ENCODE results near the gene CALCOCO2.
"Not testable (repeated sequence)": the region's sequence is repeated elsewhere in the genome, so short reads cannot be mapped to it uniquely, and the experiment has no call there.

Gene CALCOCO2

GRCh38 chr17:48842746-48843145 is 11.9 kb downstream of the CALCOCO2 start:
- H3K4me3 Mint-ChIP-seq: no peak overlapping the region
- peaks cover 9 to 16% of the 10 kb centered on the region in 2 donors for H3K36me3 Mint-ChIP-seq
- H3K27ac Mint-ChIP-seq: no peak overlapping the region
- no peaks in the 10 kb centered on the region for H3K27me3 Mint-ChIP-seq
- no peaks in the 10 kb centered on the region for H3K9me3 Mint-ChIP-seq
- ATAC-seq (replicated peaks) (no peak), DNase-seq (no peak)
- H3K4me1 Mint-ChIP-seq: peaks cover 20 to 44% of the 10 kb centered on the region in 2 donors

GRCh38 chr17:48843187-48843900 is 12.5 kb downstream of the CALCOCO2 start:
- Mint-ChIP-seq H3K4me1 (peaks cover 17 to 38% of the 10 kb centered on the region in 2 donors), H3K27me3 (no peaks in the 10 kb centered on the region), H3K36me3 (peaks cover 12 to 18% of the 10 kb centered on the region in 2 donors), H3K27ac (no peak overlapping the region), H3K9me3 (no peaks in the 10 kb centered on the region), H3K4me3 (no peak overlapping the region)
- DNase-seq (no peak), ATAC-seq (replicated peaks) (no peak)

- Mint-ChIP-seq H3K27me3 (no peaks in the 10 kb centered on the region), H3K9me3 (no peaks in the 10 kb centered on the region), H3K4me3 (no peak overlapping the region), H3K27ac (no peak overlapping the region), H3K4me1 (peaks cover 0 to 5% of the 10 kb centered on the region in 2 donors), H3K36me3 (peaks cover 18 to 31% of the 10 kb centered on the region in 2 donors)
- ATAC-seq (replicated peaks): no peak
- DNase-seq: no peak
Measured at GRCh38 chr17:48850792-48851323, 20.0 kb downstream of the CALCOCO2 start.

- Mint-ChIP-seq H3K4me1 (peaks cover 0 to 5% of the 10 kb centered on the region in 2 donors), H3K36me3 (peaks cover 13 to 24% of the 10 kb centered on the region in 2 donors), H3K27ac (no peak overlapping the region), H3K27me3 (no peaks in the 10 kb centered on the region), H3K4me3 (no peak overlapping the region), H3K9me3 (no peaks in the 10 kb centered on the region)
- DNase-seq (no peak), ATAC-seq (replicated peaks) (no peak)
Measured at GRCh38 chr17:48854774-48855476, 24.1 kb downstream of the CALCOCO2 start.

- Mint-ChIP-seq H3K27ac (no peak overlapping the region), H3K9me3 (no peaks in the 10 kb centered on the region), H3K4me1 (peaks cover 0 to 5% of the 10 kb centered on the region in 2 donors), H3K27me3 (no peaks in the 10 kb centered on the region), H3K36me3 (peaks cover 21 to 33% of the 10 kb centered on the region in 2 donors), H3K4me3 (no peak overlapping the region)
- DNase-seq (no peak), ATAC-seq (replicated peaks) (no peak)
Measured at GRCh38 chr17:48856122-48856821, 25.4 kb downstream of the CALCOCO2 start.

- Mint-ChIP-seq H3K4me3 (no peak overlapping the region), H3K27ac (no peak overlapping the region), H3K36me3 (peaks cover 21 to 38% of the 10 kb centered on the region in 2 donors), H3K27me3 (no peaks in the 10 kb centered on the region), H3K9me3 (no peaks in the 10 kb centered on the region), H3K4me1 (peaks cover 0 to 1% of the 10 kb centered on the region in 2 donors)
- ATAC-seq (replicated peaks): no peak
- DNase-seq: no peak
Measured at GRCh38 chr17:48860034-48860433, 29.2 kb downstream of the CALCOCO2 start.

GRCh38 chr17:48860456-48860855 is 29.6 kb downstream of the CALCOCO2 start:
- Mint-ChIP-seq H3K4me3 (no peak overlapping the region), H3K27me3 (no peaks in the 10 kb centered on the region), H3K27ac (no peak overlapping the region)

GRCh38 chr17:48868916-48869500 is 38.2 kb downstream of the CALCOCO2 start:
- H3K4me1 Mint-ChIP-seq: peaks cover 0 to 3% of the 10 kb centered on the region in 2 donors

More at GRCh38 chr17:48860456-48860855, 29.6 kb downstream of the CALCOCO2 start:
- H3K9me3 Mint-ChIP-seq: no peaks in the 10 kb centered on the region
- DNase-seq (no peak), ATAC-seq (replicated peaks) (no peak)
- peaks cover 20 to 38% of the 10 kb centered on the region in 2 donors for H3K36me3 Mint-ChIP-seq
- H3K4me1 Mint-ChIP-seq: no peaks in the 10 kb centered on the region

GRCh38 chr17:48869821-48870318 is 39.0 kb downstream of the CALCOCO2 start:
- DNase-seq (no peak), ATAC-seq (replicated peaks) (no peak)
- no peaks in the 10 kb centered on the region for H3K9me3 Mint-ChIP-seq
- H3K36me3 Mint-ChIP-seq: peaks cover 11 to 13% of the 10 kb centered on the region in 2 donors
- H3K27me3 Mint-ChIP-seq: no peaks in the 10 kb centered on the region
- H3K27ac Mint-ChIP-seq: no peak overlapping the region
- H3K4me1 Mint-ChIP-seq: peaks cover 0 to 3% of the 10 kb centered on the region in 2 donors
- H3K4me3 Mint-ChIP-seq: no peak overlapping the region

More at GRCh38 chr17:48868916-48869500, 38.2 kb downstream of the CALCOCO2 start:
- no peaks in the 10 kb centered on the region for H3K9me3 Mint-ChIP-seq
- H3K36me3 Mint-ChIP-seq: peaks cover 18 to 22% of the 10 kb centered on the region in 2 donors
- no peak overlapping the region for H3K4me3 Mint-ChIP-seq
- no peaks in the 10 kb centered on the region for H3K27me3 Mint-ChIP-seq
- no peak overlapping the region for H3K27ac Mint-ChIP-seq
- no peak for DNase-seq
- no peak for ATAC-seq (replicated peaks)

- Mint-ChIP-seq H3K9me3 (no peaks in the 10 kb centered on the region), H3K4me1 (peaks cover 0 to 3% of the 10 kb centered on the region in 2 donors), H3K36me3 (peaks cover 4% of the 10 kb centered on the region in 2 donors), H3K27me3 (no peaks in the 10 kb centered on the region), H3K27ac (no peak overlapping the region), H3K4me3 (no peak overlapping the region)
- DNase-seq (no peak), ATAC-seq (replicated peaks) (no peak)
Measured at GRCh38 chr17:48871035-48871550, 40.3 kb downstream of the CALCOCO2 start.

GRCh38 chr17:48871551-48872351 is 40.9 kb downstream of the CALCOCO2 start:
- Mint-ChIP-seq H3K36me3 (no peaks in the 10 kb centered on the region), H3K27ac (no peak overlapping the region), H3K4me3 (no peak overlapping the region), H3K4me1 (peaks cover 0 to 3% of the 10 kb centered on the region in 2 donors), H3K27me3 (no peaks in the 10 kb centered on the region), H3K9me3 (no peaks in the 10 kb centered on the region)
- DNase-seq (no peak), ATAC-seq (replicated peaks) (no peak)

- ATAC-seq (replicated peaks); DNase-seq; H3K27ac Mint-ChIP-seq; H3K36me3 Mint-ChIP-seq; H3K27me3 Mint-ChIP-seq; H3K4me3 Mint-ChIP-seq; H3K4me1 Mint-ChIP-seq; H3K9me3 Mint-ChIP-seq: not testable (repeated sequence)
Measured at GRCh38 chr17:48872409-48872808, 41.6 kb downstream of the CALCOCO2 start.

GRCh38 chr17:48873209-48873608 is 42.4 kb downstream of the CALCOCO2 start:
- Mint-ChIP-seq H3K36me3 (no peaks in the 10 kb centered on the region), H3K4me1 (peaks cover 0 to 3% of the 10 kb centered on the region in 2 donors), H3K9me3 (no peaks in the 10 kb centered on the region), H3K27me3 (no peaks in the 10 kb centered on the region), H3K27ac (no peak overlapping the region), H3K4me3 (no peak overlapping the region)
- DNase-seq (no peak), ATAC-seq (replicated peaks) (no peak)

Measured in stimulated activated naive B cell treated with anti-CD40 and anti-IgM and Interleukin-4, amounts not matched to agents 10 μg/mL and 1 μg/mL and 100 μg/mL, for 72 hours (primary cell).